Measurements from ENCODE around the gene RAB22A. TPM values are rescaled to one million over a fixed set of nuclear protein-coding genes. Genes with fewer than 3 reads are reported as not detected.

RAB22A gene
- total RNA-seq, 2 experiments from 2014 or later, result 9.3 TPM

- POLR2A ChIA-PET, result interaction anchor here (0.8 to 1.9 kb wide), 3 partner anchors 31 to 501 kb away, joined by 3 to 14 read pairs (median 4); no protein-coding TSS in a partner anchor
- Mint-ChIP-seq H3K4me3 (no peak overlapping the region), H3K36me3 (ENCODE audit: low read depth) (peaks cover 29% of the 10 kb centered on the region), H3K27me3 (peaks cover 2% of the 10 kb centered on the region), H3K27ac (no peak overlapping the region), H3K4me1 (peaks cover 33% of the 10 kb centered on the region), H3K9me3 (ENCODE audit: low read depth) (peaks cover 3% of the 10 kb centered on the region)
- intact Hi-C loops (cut with DNase I, micrococcal nuclease), result loop anchor here (2.0 to 10.0 kb wide), 4 partner anchors 151 to 989 kb away; partner anchors contain the start of genes PMEPA1 (in 1 of the 2) and ZBP1 (in 1 of the 2)
- CTCF ChIA-PET, result interaction anchor here (0.6 to 1.6 kb wide), 3 partner anchors 28 to 151 kb away, joined by 3 to 14 read pairs (median 3); no protein-coding TSS in a partner anchor
- DNase-seq (no peak), ATAC-seq (no peak)
These were observed 78.6 kb downstream of the RAB22A start for GRCh38 chr20:58388028-58388601.

- H3K4me1 Mint-ChIP-seq, result peaks cover 39% of the 10 kb centered on the region
- H3K27ac Mint-ChIP-seq, result peak within 1 kb of the TSS; percentile 97
- intact Hi-C loops (cut with DNase I, micrococcal nuclease), result loop anchor here (1.0 to 10.0 kb wide), 11 partner anchors 19 to 990 kb away; partner anchors contain the start of genes RAB22A (in 2 of the 2), NPEPL1 (in 1 of the 2), PMEPA1 (in 1 of the 2) and STX16 (in 1 of the 2)
- DNase-seq (peak; percentile 98), ATAC-seq (peak; percentile 99)
- ChIA-PET POLR2A (interaction anchor here (0.6 to 1.9 kb wide), 7 partner anchors 14 to 500 kb away, joined by 3 to 14 read pairs (median 4); no protein-coding TSS in a partner anchor), CTCF (interaction anchor here (0.6 to 1.6 kb wide), 7 partner anchors 9 to 154 kb away, joined by 3 to 14 read pairs (median 3); no protein-coding TSS in a partner anchor)
- H3K36me3 Mint-ChIP-seq (ENCODE audit: low read depth), result peaks cover 34% of the 10 kb centered on the region
- H3K4me3 Mint-ChIP-seq, result peak within 1 kb of the TSS; percentile 100
- peaks cover 3% of the 10 kb centered on the region for H3K9me3 Mint-ChIP-seq (ENCODE audit: low read depth)
- H3K27me3 Mint-ChIP-seq, result peaks cover 2% of the 10 kb centered on the region
These were observed 79.4 kb downstream of the RAB22A start, which contains the start of gene VAPB for GRCh38 chr20:58388882-58389323. TSS of gene VAPB (plus strand) at chr20:58389229. CDS start at chr20:58389460, 231 bp downstream.

- H3K9me3 Mint-ChIP-seq (ENCODE audit: low read depth), result peaks cover 3% of the 10 kb centered on the region
- H3K27me3 Mint-ChIP-seq, result no peaks in the 10 kb centered on the region
- peaks cover 38% of the 10 kb centered on the region for H3K36me3 Mint-ChIP-seq (ENCODE audit: low read depth)
- H3K27ac Mint-ChIP-seq, result peak overlapping the region; percentile 97
- ATAC-seq, result peak; percentile 27
- POLR2A ChIA-PET, result interaction anchor here (0.8 to 1.9 kb wide), 5 partner anchors 19 to 500 kb away, joined by 3 to 14 read pairs (median 4); no protein-coding TSS in a partner anchor
- peak; percentile 46 for DNase-seq
- H3K4me1 Mint-ChIP-seq, result peaks cover 43% of the 10 kb centered on the region
- intact Hi-C loops (cut with DNase I, micrococcal nuclease), result loop anchor here (1.0 to 10.0 kb wide), 11 partner anchors 19 to 991 kb away; partner anchors contain the start of genes RAB22A (in 2 of the 2), NPEPL1 (in 1 of the 2), PMEPA1 (in 1 of the 2) and STX16 (in 1 of the 2)
- H3K4me3 Mint-ChIP-seq, result peak overlapping the region; percentile 100
- CTCF ChIA-PET, result interaction anchor here (0.8 to 1.6 kb wide), 6 partner anchors 8 to 155 kb away, joined by 3 to 14 read pairs (median 3); no protein-coding TSS in a partner anchor
These were observed 79.9 kb downstream of the RAB22A start for GRCh38 chr20:58389324-58389967.

- POLR2A ChIA-PET, result interaction anchor here (1.9 kb wide), 1 partner anchor 84 kb away, joined by 14 read pairs; no protein-coding TSS in a partner anchor
These were observed 80.6 kb downstream of the RAB22A start for GRCh38 chr20:58389968-58390658.

GRCh38 chr20:58390659-58391035 is 81.1 kb downstream of the RAB22A start:
- Mint-ChIP-seq H3K36me3 (ENCODE audit: low read depth) (peaks cover 46% of the 10 kb centered on the region), H3K9me3 (ENCODE audit: low read depth) (peaks cover 3% of the 10 kb centered on the region), H3K27ac (peak overlapping the region; percentile 97), H3K4me3 (peak overlapping the region; percentile 100), H3K4me1 (peaks cover 52% of the 10 kb centered on the region), H3K27me3 (no peaks in the 10 kb centered on the region)
- POLR2A ChIA-PET, result no interaction called here
- CTCF ChIA-PET, result interaction anchor here (1.2 kb wide), 1 partner anchor 155 kb away, joined by 3 read pairs; no protein-coding TSS in a partner anchor
- ATAC-seq (no peak), DNase-seq (no peak)
- intact Hi-C loops (cut with DNase I, micrococcal nuclease), result no loop called here

More at GRCh38 chr20:58389968-58390658, 80.6 kb downstream of the RAB22A start:
- ATAC-seq, result no peak
- peaks cover 3% of the 10 kb centered on the region for H3K9me3 Mint-ChIP-seq (ENCODE audit: low read depth)
- no peak for DNase-seq
- peak overlapping the region; percentile 100 for H3K4me3 Mint-ChIP-seq
- H3K4me1 Mint-ChIP-seq, result peaks cover 47% of the 10 kb centered on the region
- peak overlapping the region; percentile 97 for H3K27ac Mint-ChIP-seq
- H3K36me3 Mint-ChIP-seq (ENCODE audit: low read depth), result peaks cover 42% of the 10 kb centered on the region
- CTCF ChIA-PET, result interaction anchor here (1.2 to 1.4 kb wide), 2 partner anchors 44 to 154 kb away, joined by 3 read pairs; no protein-coding TSS in a partner anchor
- no peaks in the 10 kb centered on the region for H3K27me3 Mint-ChIP-seq
- intact Hi-C loops (cut with DNase I, micrococcal nuclease), result loop anchor here (1.0 to 10.0 kb wide), 11 partner anchors 18 to 991 kb away; partner anchors contain the start of genes RAB22A (in 2 of the 2), NPEPL1 (in 1 of the 2), PMEPA1 (in 1 of the 2) and STX16 (in 1 of the 2)

- DNase-seq, result no peak
- Mint-ChIP-seq H3K36me3 (ENCODE audit: low read depth) (peaks cover 53% of the 10 kb centered on the region), H3K9me3 (ENCODE audit: low read depth) (peaks cover 3% of the 10 kb centered on the region), H3K4me3 (no peak overlapping the region), H3K4me1 (peaks cover 67% of the 10 kb centered on the region), H3K27me3 (no peaks in the 10 kb centered on the region), H3K27ac (peak overlapping the region; percentile 16)
- no peak for ATAC-seq
- intact Hi-C loops (cut with DNase I, micrococcal nuclease), result no loop called here
- ChIA-PET POLR2A (interaction anchor here (0.6 kb wide), 1 partner anchor 38 kb away, joined by 5 read pairs; no protein-coding TSS in a partner anchor), CTCF (no interaction called here)
These were observed 82.8 kb downstream of the RAB22A start for GRCh38 chr20:58392286-58392685.

GRCh38 chr20:58393299-58393698 is 83.8 kb downstream of the RAB22A start:
- ChIA-PET POLR2A (no interaction called here), CTCF (interaction anchor here (0.6 kb wide), 1 partner anchor 45 kb away, joined by 3 read pairs; no protein-coding TSS in a partner anchor)
- DNase-seq (no peak), ATAC-seq (no peak)
- Mint-ChIP-seq H3K27ac (peak overlapping the region; percentile 12), H3K4me3 (no peak overlapping the region), H3K36me3 (ENCODE audit: low read depth) (peaks cover 56% of the 10 kb centered on the region), H3K9me3 (ENCODE audit: low read depth) (peaks cover 3% of the 10 kb centered on the region), H3K4me1 (peaks cover 76% of the 10 kb centered on the region), H3K27me3 (no peaks in the 10 kb centered on the region)
- intact Hi-C loops (cut with DNase I, micrococcal nuclease), result no loop called here

- Mint-ChIP-seq H3K27ac (no peak overlapping the region), H3K9me3 (ENCODE audit: low read depth) (peaks cover 1% of the 10 kb centered on the region), H3K27me3 (no peaks in the 10 kb centered on the region), H3K4me1 (peaks cover 85% of the 10 kb centered on the region), H3K4me3 (no peak overlapping the region), H3K36me3 (ENCODE audit: low read depth) (peaks cover 62% of the 10 kb centered on the region)
- CTCF ChIA-PET, result interaction anchor here (0.7 kb wide), 1 partner anchor 90 kb away, joined by 3 read pairs; no protein-coding TSS in a partner anchor
- intact Hi-C loops (cut with DNase I, micrococcal nuclease), result no loop called here
- POLR2A ChIA-PET, result no interaction called here
- no peak for DNase-seq
- ATAC-seq, result no peak
These were observed 85.3 kb downstream of the RAB22A start for GRCh38 chr20:58394801-58395200.

- Mint-ChIP-seq H3K27me3 (no peaks in the 10 kb centered on the region), H3K36me3 (ENCODE audit: low read depth) (peaks cover 58% of the 10 kb centered on the region), H3K4me3 (no peak overlapping the region), H3K4me1 (peaks cover 86% of the 10 kb centered on the region), H3K9me3 (ENCODE audit: low read depth) (no peaks in the 10 kb centered on the region), H3K27ac (no peak overlapping the region)
- ChIA-PET POLR2A (no interaction called here), CTCF (interaction anchor here (1.0 to 2.8 kb wide), 2 partner anchors 10 to 23 kb away, joined by 4 to 8 read pairs; no protein-coding TSS in a partner anchor)
- DNase-seq (no peak), ATAC-seq (no peak)
- intact Hi-C loops (cut with DNase I, micrococcal nuclease), result no loop called here
These were observed 86.1 kb downstream of the RAB22A start for GRCh38 chr20:58395604-58396003.

- no peaks in the 10 kb centered on the region for H3K27me3 Mint-ChIP-seq
- ChIA-PET POLR2A (interaction anchor here (0.5 kb wide), 1 partner anchor 974 kb away, joined by 3 read pairs; no protein-coding TSS in a partner anchor), CTCF (interaction anchor here (1.0 to 2.8 kb wide), 2 partner anchors 8 kb away, joined by 3 to 8 read pairs; partner anchors contain the start of gene VAPB)
- H3K4me3 Mint-ChIP-seq, result no peak overlapping the region
- H3K36me3 Mint-ChIP-seq (ENCODE audit: low read depth), result peaks cover 42% of the 10 kb centered on the region
- no peaks in the 10 kb centered on the region for H3K9me3 Mint-ChIP-seq (ENCODE audit: low read depth)
- no peak overlapping the region for H3K27ac Mint-ChIP-seq
- intact Hi-C loops (cut with DNase I, micrococcal nuclease), result no loop called here
- H3K4me1 Mint-ChIP-seq, result peaks cover 71% of the 10 kb centered on the region
- ATAC-seq (no peak), DNase-seq (no peak)
These were observed 87.9 kb downstream of the RAB22A start for GRCh38 chr20:58397429-58397828.

All from activated CD4-positive, alpha-beta T cell treated with anti-CD3 and anti-CD28 coated beads for 36 hours (primary cell).